ENCODE results near the gene IFNAR1.

Gene IFNAR1

DNA sequence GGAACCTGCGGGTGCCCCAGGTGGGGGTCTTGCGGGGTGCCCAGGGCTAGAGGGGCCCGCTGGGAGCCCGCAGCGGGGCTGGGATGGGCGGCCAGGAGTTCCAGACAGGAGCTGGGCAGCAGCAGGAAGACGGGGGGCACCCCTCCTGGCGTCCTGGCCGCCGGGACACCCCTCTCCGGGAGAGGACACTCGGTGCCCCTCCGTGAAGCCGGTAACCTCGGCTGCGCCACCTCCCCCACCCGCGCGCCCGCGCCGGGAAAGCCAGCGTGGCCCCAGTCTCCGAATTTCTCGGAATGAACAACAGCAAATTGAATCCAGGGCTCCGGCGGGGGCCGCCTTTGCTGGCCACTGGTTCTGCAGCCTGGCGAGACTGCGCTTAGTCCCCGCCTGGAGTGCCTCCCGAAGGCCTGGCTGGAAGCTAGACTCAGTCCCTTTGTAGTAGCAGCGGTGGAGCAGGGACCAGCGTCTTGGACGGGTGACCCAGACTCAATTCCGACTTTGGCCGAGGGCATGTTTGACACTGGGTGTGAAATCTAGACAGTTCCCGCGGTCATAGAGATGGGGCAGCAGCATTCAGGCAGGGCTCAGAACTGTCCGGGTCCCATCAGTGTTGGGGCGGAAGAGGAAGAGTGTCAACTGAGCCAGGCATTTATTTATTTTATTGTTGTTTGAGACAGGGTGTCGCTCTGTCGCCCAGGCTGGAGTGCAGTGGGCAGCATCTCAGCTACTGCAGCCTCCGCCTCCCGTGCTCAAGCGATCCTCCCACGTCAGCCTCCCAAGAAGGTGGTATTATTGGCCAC is 79.2 kb downstream of the IFNAR1 start:
- DNase-seq: no peak

- DNase-seq: no peak
Observed at GRCh38 chr21:33406493-33406892, 81.7 kb downstream of the IFNAR1 start.

All from KG1 (cell line).